GM21825 (cell line): ENCODE measurements around the gene ELMO1.

Experiments used
- ATAC-seq: cut with Tn5 transposase; IDR thresholded peaks from one replicate; pipeline ENCODE4 v1.9.1; 2021; ENCODE audit warnings: mild to moderate bottlenecking, moderate library complexity; ENCODE audit not compliant: unreplicated experiment

ELMO1 gene, protein sequence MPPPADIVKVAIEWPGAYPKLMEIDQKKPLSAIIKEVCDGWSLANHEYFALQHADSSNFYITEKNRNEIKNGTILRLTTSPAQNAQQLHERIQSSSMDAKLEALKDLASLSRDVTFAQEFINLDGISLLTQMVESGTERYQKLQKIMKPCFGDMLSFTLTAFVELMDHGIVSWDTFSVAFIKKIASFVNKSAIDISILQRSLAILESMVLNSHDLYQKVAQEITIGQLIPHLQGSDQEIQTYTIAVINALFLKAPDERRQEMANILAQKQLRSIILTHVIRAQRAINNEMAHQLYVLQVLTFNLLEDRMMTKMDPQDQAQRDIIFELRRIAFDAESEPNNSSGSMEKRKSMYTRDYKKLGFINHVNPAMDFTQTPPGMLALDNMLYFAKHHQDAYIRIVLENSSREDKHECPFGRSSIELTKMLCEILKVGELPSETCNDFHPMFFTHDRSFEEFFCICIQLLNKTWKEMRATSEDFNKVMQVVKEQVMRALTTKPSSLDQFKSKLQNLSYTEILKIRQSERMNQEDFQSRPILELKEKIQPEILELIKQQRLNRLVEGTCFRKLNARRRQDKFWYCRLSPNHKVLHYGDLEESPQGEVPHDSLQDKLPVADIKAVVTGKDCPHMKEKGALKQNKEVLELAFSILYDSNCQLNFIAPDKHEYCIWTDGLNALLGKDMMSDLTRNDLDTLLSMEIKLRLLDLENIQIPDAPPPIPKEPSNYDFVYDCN

DNA sequence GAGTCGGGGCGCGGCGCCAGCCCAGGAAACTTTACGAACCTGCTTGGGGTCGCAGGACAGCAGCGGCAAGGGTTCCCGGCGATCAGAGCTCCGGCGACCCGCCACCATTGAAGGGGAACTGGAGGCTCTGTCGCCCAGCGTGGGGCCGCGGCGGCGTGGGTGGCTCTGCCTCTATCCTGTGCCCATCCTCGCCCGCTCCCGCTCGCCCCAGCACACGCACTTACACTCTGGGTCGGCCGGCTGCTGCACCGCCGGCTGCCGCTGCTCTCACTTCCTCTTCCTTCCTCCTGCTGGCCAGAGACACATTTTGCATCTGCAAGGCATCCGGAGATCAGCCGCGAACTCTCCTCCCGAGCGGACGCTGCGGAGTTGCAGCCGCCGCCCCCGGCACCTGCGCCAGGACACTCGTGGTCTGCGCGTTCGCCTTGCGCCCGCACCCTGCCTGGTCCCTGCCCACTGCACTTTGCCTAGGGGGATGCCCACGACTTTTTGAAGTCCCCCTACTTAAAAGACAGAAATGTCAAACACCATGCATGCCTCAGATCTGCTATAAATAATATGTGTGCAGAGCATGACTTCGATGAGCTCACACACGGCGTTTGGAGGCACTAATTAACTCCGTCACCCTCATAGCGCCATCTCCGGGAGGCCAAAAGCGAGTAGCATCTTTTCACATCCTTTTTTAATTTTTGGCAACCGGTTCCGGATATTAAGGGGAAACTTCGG lies at the start of gene ELMO1:
Gene ELMO1 (minus strand): TSS at position 229 of the 726 bp plus-strand sequence. CDS start 106,174 bp downstream, outside the sequence.
- ATAC-seq = peak; percentile 91

DNA sequence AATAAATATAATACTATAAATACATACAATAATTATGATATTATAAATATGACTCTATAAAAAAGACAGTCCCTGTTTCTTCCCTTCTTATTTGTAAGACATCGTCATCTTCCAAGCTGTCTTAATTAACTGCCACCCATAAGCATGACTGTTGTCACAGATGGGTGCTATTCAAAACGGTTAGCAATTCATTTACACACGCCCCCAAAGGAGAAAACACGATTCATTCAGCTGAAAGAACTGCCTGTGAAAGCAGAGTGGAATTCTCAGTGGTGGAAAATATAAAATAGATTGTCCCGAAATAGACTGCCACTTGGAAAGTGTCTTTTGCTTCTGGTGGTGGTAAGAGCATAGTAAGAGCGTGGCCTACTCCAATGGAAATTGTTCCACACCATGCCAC lies 48.9 kb upstream of the ELMO1 start:
- no peak for ATAC-seq

DNA sequence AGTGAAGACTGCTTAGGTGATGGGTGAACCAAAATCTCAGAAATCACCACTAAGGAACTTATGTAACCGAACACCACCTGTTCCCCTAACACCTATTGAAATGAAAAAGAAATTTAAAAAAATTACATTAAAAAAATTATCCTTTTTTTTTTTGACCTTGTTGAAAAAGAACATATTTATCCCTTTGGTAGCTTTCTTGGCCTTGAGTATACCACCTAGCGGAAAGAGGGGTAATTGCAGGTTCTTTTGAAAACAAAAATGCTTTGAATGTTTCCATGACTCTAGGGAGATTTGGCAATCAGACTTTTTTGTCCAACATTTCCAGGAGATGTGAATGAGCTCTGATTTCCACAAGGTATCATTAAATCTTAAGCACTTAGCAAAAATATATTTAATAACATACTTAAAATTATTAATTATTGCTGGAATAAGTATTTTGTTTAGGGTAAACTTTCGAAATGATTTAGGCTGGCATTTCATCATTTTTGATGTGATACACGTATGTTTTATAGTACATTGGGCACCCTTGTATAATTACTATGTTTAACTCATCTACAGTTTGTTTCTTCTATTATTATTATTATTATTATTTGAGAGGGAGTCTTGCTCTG lies 47.0 kb upstream of the ELMO1 start:
- no peak for ATAC-seq

DNA sequence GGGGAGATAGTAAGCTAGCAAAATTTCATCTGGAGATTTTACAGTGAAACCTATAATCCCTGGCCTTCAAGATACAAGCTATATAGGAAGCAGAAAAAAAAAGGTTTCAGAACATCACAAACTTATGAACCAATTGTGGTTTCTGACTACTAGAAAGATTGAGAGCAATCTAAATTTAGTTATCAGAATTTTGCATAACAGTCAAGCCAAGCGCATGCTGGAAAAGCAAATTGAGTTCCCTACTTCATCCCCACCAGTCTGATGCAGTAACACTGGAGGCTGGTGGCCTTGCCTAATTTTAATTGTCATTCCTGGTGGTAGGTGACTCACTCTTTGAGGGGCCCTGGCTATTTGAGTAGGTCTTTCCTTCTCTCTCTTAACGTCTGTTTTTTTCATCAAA lies 46.3 kb upstream of the ELMO1 start:
- peak; percentile 63 for ATAC-seq

- ATAC-seq = no peak
Measured at GRCh38 chr7:37493810-37494209, 45.1 kb upstream of the ELMO1 start.

GRCh38 chr7:37493123-37493522 lies 44.5 kb upstream of the ELMO1 start:
- no peak for ATAC-seq

DNA sequence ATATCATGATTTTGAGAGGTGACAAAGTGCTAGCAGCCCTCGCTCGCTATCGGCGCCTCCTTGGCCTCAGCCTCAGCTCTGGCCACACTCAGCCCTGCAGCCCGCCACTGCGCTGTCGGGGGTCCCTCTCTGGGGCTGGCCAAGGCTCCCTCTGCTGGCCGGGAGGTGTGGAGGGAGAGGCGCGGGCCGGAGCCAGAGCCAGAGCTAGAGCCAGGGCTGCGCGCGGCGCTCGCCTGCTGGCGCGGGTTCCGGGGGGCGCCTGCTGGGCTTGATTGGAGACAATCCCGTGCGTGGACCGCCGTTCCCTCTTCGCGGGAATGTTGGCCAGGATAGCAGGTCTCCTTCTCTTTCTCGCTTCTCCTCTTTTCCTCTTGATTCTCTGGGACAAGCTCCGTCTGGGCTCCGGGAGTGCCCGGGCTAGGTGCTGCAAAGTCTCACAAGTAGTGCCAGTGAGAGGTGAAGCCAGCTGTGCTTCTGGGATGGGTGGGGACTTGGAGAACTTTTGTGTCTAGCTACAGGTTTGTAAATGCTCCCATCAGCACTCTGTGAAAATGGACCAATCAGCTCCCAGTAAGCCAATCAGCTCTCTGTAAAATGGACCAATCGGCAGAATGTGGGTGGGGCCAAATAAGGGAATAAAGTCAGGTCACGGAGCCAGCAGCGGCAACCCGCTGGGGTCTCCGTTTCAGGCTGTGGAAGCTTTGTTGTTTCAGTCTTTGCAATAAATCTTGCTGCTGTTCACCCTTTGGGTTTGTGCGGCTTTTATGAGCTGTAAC lies 43.4 kb upstream of the ELMO1 start:
- no peak for ATAC-seq

DNA sequence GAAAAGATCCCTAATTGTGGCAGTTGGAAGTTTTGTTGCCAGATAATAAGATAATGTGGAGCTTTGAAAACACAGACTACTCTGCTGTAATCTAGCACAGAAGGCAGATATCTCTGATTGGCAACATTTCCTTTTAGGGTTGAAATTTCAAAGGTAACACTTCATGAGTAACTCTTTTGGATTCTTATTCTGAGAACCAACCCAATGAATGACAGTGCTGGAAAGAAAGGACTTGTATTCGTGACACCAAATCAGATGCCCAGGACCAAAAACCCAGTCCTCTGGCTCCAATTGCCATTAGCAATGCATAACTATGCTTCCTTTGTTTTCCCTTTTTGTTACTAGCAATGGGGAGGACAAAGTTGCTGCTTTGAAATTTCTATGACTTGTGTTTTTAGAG lies 41.0 kb upstream of the ELMO1 start:
- ATAC-seq = no peak

GRCh38 chr7:37488163-37488764 lies 39.6 kb upstream of the ELMO1 start:
- ATAC-seq = no peak

DNA sequence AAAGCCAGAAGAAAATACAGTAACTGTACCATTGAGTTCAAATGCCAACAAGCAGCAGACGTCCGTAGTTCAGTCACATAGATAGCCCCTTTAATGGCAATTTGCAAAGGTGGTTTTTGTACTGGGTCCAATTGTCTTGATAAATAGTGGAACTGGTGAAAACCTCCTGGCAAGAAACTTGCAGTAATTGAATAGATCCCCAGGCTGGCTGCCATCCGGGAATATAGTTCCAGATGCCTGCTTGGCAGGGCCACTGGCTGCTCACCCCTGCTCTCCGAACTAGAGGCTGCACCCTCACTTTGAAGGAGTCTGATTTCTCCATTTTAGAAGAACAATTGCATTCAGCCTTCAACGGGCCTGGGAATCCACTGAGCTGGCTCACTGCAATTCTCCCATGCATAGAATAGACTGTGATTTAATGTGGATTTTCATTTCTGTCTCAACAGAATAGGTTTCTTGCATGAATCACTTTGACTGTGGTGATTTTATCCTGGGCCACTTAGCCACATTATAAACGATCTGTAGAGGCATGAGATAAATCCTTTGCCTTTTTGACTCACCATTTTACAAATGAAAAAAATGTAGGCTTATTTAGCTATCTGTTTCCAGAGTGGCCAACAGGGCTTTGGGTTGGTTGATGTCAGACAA lies 35.9 kb upstream of the ELMO1 start:
- no peak for ATAC-seq

- ATAC-seq = no peak
Measured at GRCh38 chr7:37483627-37484026, 35.0 kb upstream of the ELMO1 start.

DNA sequence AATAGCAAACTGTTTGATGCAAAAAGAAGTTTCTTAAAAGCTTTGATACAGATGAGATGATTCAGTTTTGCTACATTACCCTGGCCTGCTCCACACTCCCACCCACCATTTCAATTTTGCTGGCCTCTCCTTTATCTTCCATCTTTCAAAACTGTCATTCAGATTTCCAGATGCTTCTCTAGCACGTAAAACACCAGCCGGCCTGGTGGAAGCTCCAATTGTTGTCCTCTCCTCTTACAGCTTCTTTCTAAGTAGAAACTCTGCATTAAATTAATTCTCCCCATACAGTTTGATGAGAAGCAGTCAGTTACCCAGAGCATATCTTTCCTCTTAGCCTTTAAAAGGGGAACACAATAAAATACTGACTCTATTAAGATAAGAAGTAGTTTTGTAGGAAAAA lies 34.3 kb upstream of the ELMO1 start:
- ATAC-seq = no peak

DNA sequence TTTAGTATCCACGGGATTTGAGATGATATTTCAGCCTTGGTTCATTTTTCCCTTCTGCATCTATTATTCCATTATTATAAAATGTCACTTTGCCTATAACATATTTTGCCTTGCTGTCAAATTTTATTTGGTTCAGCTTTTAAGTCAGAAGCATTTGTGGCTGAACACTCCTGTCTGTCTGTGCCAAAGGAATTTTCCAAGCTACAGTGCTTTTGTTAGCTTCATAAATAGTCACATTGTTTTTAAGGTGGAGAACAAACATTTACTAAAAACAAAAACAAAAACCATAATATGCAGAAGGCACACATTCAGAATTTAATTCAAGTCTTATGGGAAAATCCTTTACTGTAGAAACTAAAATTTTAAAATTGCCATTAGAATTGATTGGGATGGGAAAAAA lies 33.8 kb upstream of the ELMO1 start:
- ATAC-seq = no peak

GRCh38 chr7:37481722-37482288 lies 33.1 kb upstream of the ELMO1 start:
- ATAC-seq = no peak

DNA sequence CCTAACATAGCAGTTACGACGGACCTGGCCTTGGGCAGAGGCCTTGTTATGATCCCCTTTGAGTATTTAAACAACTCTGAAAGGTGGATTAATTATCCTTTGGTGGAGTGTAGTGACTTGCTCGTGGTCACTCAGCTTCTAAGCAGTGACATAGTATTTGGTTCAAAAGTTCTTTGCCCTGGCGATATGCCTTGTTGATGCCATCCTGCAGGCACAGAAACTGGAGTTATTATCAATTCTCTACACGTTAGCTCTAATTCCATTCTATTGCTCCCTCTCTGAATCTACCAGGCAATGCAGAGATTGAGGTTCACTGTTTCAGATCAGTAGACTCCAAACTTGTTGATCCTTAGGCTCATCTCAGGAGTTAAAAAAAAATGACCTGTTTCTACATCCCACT lies 32.5 kb upstream of the ELMO1 start:
- ATAC-seq = no peak

GRCh38 chr7:37480041-37481031 lies 31.7 kb upstream of the ELMO1 start:
- no peak for ATAC-seq

- ATAC-seq = no peak
Measured at GRCh38 chr7:37476881-37477450, 28.3 kb upstream of the ELMO1 start.

DNA sequence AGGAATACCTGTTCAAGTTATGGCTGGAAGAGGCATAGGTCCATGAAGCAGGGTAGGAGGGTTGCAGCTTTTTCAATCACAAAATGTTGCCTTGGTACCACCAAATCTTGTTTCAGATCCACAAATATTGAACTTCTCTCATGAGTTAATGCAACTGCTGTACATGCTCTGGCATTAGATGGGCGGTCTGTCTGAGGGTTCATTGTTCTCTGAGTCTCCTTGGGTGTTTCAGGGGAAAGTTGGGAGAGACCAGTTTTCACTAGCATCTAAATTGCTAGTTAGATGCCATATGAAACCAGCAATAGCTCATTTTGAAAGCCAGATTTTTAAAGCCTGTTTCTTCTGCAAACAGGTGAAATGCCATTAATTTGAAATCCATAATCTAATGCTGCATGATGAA lies 27.8 kb upstream of the ELMO1 start:
- no peak for ATAC-seq
